ENCODE measurements around the gene BANF2.
"Not testable (repeated sequence)": the region's sequence is repeated elsewhere in the genome, so short reads cannot be mapped to it uniquely, and the experiment has no call there.

Gene BANF2

GRCh38 chr20:17683218-17684076 lies 16.3 kb upstream of the BANF2 start:
- no peak for DNase-seq

- no peak for DNase-seq
Observed at GRCh38 chr20:17684077-17684888, 15.5 kb upstream of the BANF2 start.

GRCh38 chr20:17685168-17685567 lies 14.6 kb upstream of the BANF2 start:
- DNase-seq, result no peak

- no peak for DNase-seq
Observed at GRCh38 chr20:17687800-17688199, 12.0 kb upstream of the BANF2 start.

- DNase-seq, result no peak
Observed at GRCh38 chr20:17688965-17689364, 10.8 kb upstream of the BANF2 start.

GRCh38 chr20:17690144-17690543 lies 9.6 kb upstream of the BANF2 start:
- DNase-seq, result no peak

GRCh38 chr20:17691758-17692157 lies 8.0 kb upstream of the BANF2 start:
- DNase-seq, result no peak

GRCh38 chr20:17693444-17694001 lies 6.2 kb upstream of the BANF2 start:
- DNase-seq, result no peak

- DNase-seq, result no peak
Observed at GRCh38 chr20:17694767-17695166, 5.0 kb upstream of the BANF2 start.

GRCh38 chr20:17696287-17696686 lies 3.5 kb upstream of the BANF2 start:
- no peak for DNase-seq

- DNase-seq, result no peak
Observed at GRCh38 chr20:17697171-17697570, 2.6 kb upstream of the BANF2 start.

- DNase-seq, result no peak
Observed at GRCh38 chr20:17698384-17698783, 1.4 kb upstream of the BANF2 start.

- no peak for DNase-seq
Observed at GRCh38 chr20:17700637-17701036, 871 bp downstream of the BANF2 start.

GRCh38 chr20:17701826-17702225 lies 2.1 kb downstream of the BANF2 start:
- no peak for DNase-seq

- DNase-seq, result no peak
Observed at GRCh38 chr20:17704589-17705317, 5.0 kb downstream of the BANF2 start.

GRCh38 chr20:17705916-17706315 lies 6.2 kb downstream of the BANF2 start:
- no peak for DNase-seq

GRCh38 chr20:17706632-17707031 lies 6.9 kb downstream of the BANF2 start:
- DNase-seq, result no peak

GRCh38 chr20:17707951-17708350 lies 8.2 kb downstream of the BANF2 start:
- DNase-seq, result not testable (repeated sequence)

- DNase-seq, result no peak
Observed at GRCh38 chr20:17708675-17709360, 9.1 kb downstream of the BANF2 start.

- DNase-seq, result no peak
Observed at GRCh38 chr20:17709361-17710293, 9.9 kb downstream of the BANF2 start.
